ENCODE results near the gene IL2RG. TPM values are rescaled to one million over a fixed set of nuclear protein-coding genes. Genes with fewer than 3 reads are reported as not detected.

IL2RG gene
- polyA plus RNA-seq, 4 donors = 11.2 to 83.5 (median 25.5) TPM

DNA sequence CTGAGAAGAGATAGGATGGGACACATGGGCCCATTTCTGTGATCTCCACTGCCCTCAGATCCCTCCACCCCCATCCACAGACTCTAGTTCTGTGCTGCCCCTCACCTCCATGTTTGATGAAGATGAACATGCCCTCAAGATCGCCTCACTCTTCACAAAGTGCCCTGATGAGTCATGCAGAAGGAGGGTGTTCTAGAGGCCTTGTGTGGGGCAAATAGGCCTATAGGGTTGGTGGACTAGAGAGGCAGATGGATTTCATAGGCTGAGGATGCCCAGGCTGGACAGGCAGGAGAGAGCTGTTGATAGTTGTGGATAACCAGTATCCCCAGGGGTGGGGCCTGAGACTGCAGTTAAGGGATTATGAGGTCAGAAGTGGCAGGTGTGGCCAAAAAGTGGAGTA, 5.0 kb downstream of the IL2RG start, which contains the start of gene CXorf65:
CXorf65 (minus strand) TSS at position 314 of the 400 bp plus-strand sequence; CDS start at position 130, 184 bp downstream.
- Histone ChIP-seq H3K4me3 (ENCODE audit: low read depth in 1 of 3, low read length in 3 of 3) (no peak within 1 kb of the TSS), H3K9me3 (ENCODE audit: control insufficient read depth in 2 of 2, insufficient read depth in 1 of 2, low read depth in 1 of 2, low read length in 1 of 2) (no peaks in the 10 kb centered on the region), H3K36me3 (ENCODE audit: control insufficient read depth in 3 of 3, insufficient read depth in 2 of 3, low read depth in 1 of 3, low read length in 3 of 3) (peaks cover 0 to 17% (median 0%) of the 10 kb centered on the region in 3 donors), H3K27ac (ENCODE audit: low read depth in 1 of 3, low read length in 2 of 3) (peak within 1 kb of the TSS; percentile 8 to 88 (median 38)), H3K27me3 (ENCODE audit: control insufficient read depth in 3 of 3, insufficient read depth in 3 of 3, low read length in 3 of 3) (no peaks in the 10 kb centered on the region), H3K4me1 (ENCODE audit: control insufficient read depth in 3 of 3, insufficient read depth in 2 of 3, low read depth in 1 of 3, low read length in 2 of 3) (peaks cover 0 to 43% (median 7%) of the 10 kb centered on the region in 3 donors)
- FAIRE-seq = no peak
- 50 to 90% (median 65%) methylated on average over 1 of the region's 1 CpG for WGBS, 3 donors
- DNase-seq = no peak

GRCh38 chrX:71105628-71106027, 5.7 kb downstream of the IL2RG start:
- Histone ChIP-seq H3K27me3 (ENCODE audit: control insufficient read depth in 3 of 3, insufficient read depth in 3 of 3, low read length in 3 of 3) (no peaks in the 10 kb centered on the region), H3K4me1 (ENCODE audit: control insufficient read depth in 3 of 3, insufficient read depth in 2 of 3, low read depth in 1 of 3, low read length in 2 of 3) (peaks cover 0 to 42% (median 7%) of the 10 kb centered on the region in 3 donors), H3K9me3 (ENCODE audit: control insufficient read depth in 2 of 2, insufficient read depth in 1 of 2, low read depth in 1 of 2, low read length in 1 of 2) (no peaks in the 10 kb centered on the region), H3K36me3 (ENCODE audit: control insufficient read depth in 3 of 3, insufficient read depth in 2 of 3, low read depth in 1 of 3, low read length in 3 of 3) (peaks cover 0 to 24% (median 0%) of the 10 kb centered on the region in 3 donors), H3K4me3 (ENCODE audit: low read depth in 1 of 3, low read length in 3 of 3) (no peak overlapping the region), H3K27ac (ENCODE audit: low read depth in 1 of 3, low read length in 2 of 3) (peak overlapping the region; percentile 8 to 88 (median 38))
- no peak for DNase-seq
- FAIRE-seq = no peak
- whole genome bisulfite sequencing, 3 donors = 79 to 87% (median 83%) methylated on average over 3 of the region's 3 CpGs

GRCh38 chrX:71103110-71103983, 8.0 kb downstream of the IL2RG start:
- Histone ChIP-seq H3K36me3 (ENCODE audit: control insufficient read depth in 3 of 3, insufficient read depth in 2 of 3, low read depth in 1 of 3, low read length in 3 of 3) (peaks cover 0 to 19% (median 0%) of the 10 kb centered on the region in 3 donors), H3K9me3 (ENCODE audit: control insufficient read depth in 2 of 2, insufficient read depth in 1 of 2, low read depth in 1 of 2, low read length in 1 of 2) (no peaks in the 10 kb centered on the region), H3K27ac (ENCODE audit: low read depth in 1 of 3, low read length in 2 of 3) (peak overlapping the region in 2 of 3 donors; percentile 79 to 88), H3K4me1 (ENCODE audit: control insufficient read depth in 3 of 3, insufficient read depth in 2 of 3, low read depth in 1 of 3, low read length in 2 of 3) (peaks cover 0 to 38% (median 7%) of the 10 kb centered on the region in 3 donors), H3K4me3 (ENCODE audit: low read depth in 1 of 3, low read length in 3 of 3) (peak overlapping the region in 1 of 3 donors; percentile 17), H3K27me3 (ENCODE audit: control insufficient read depth in 3 of 3, insufficient read depth in 3 of 3, low read length in 3 of 3) (no peaks in the 10 kb centered on the region)
- 14 to 25% (median 23%) methylated on average over 7 to 10 of the region's 10 CpGs for WGBS, 3 donors
- DNase-seq = peak; percentile 37 to 69
- FAIRE-seq = no peak

GRCh38 chrX:71102292-71102691, 9.1 kb downstream of the IL2RG start:
- DNase-seq = no peak
- Histone ChIP-seq H3K36me3 (ENCODE audit: control insufficient read depth in 3 of 3, insufficient read depth in 2 of 3, low read depth in 1 of 3, low read length in 3 of 3) (peaks cover 0 to 10% (median 0%) of the 10 kb centered on the region in 3 donors), H3K4me1 (ENCODE audit: control insufficient read depth in 3 of 3, insufficient read depth in 2 of 3, low read depth in 1 of 3, low read length in 2 of 3) (peaks cover 0 to 44% (median 7%) of the 10 kb centered on the region in 3 donors), H3K9me3 (ENCODE audit: control insufficient read depth in 2 of 2, insufficient read depth in 1 of 2, low read depth in 1 of 2, low read length in 1 of 2) (no peaks in the 10 kb centered on the region), H3K4me3 (ENCODE audit: low read depth in 1 of 3, low read length in 3 of 3) (no peak overlapping the region), H3K27ac (ENCODE audit: low read depth in 1 of 3, low read length in 2 of 3) (peak overlapping the region in 2 of 3 donors; percentile 79 to 88), H3K27me3 (ENCODE audit: control insufficient read depth in 3 of 3, insufficient read depth in 3 of 3, low read length in 3 of 3) (no peaks in the 10 kb centered on the region)
- WGBS, 3 donors = 54 to 69% (median 63%) methylated on average over 3 of the region's 3 CpGs
- FAIRE-seq = no peak

- no peak for FAIRE-seq
- peak in 1 of 2 donors; percentile 31 for DNase-seq
- no peaks in the 10 kb centered on the region for H3K9me3 ChIP-seq (ENCODE audit: control insufficient read depth in 2 of 2, insufficient read depth in 1 of 2, low read depth in 1 of 2, low read length in 1 of 2)
Observed at GRCh38 chrX:71100581-71101505, 10.5 kb downstream of the IL2RG start.

GRCh38 chrX:71099736-71100135, 11.6 kb downstream of the IL2RG start:
- Histone ChIP-seq H3K27me3 (ENCODE audit: control insufficient read depth in 3 of 3, insufficient read depth in 3 of 3, low read length in 3 of 3) (no peaks in the 10 kb centered on the region), H3K4me3 (ENCODE audit: low read depth in 1 of 3, low read length in 3 of 3) (no peak overlapping the region), H3K36me3 (ENCODE audit: control insufficient read depth in 3 of 3, insufficient read depth in 2 of 3, low read depth in 1 of 3, low read length in 3 of 3) (peaks cover 0 to 10% (median 0%) of the 10 kb centered on the region in 3 donors), H3K4me1 (ENCODE audit: control insufficient read depth in 3 of 3, insufficient read depth in 2 of 3, low read depth in 1 of 3, low read length in 2 of 3) (peaks cover 0 to 51% (median 7%) of the 10 kb centered on the region in 3 donors), H3K27ac (ENCODE audit: low read depth in 1 of 3, low read length in 2 of 3) (no peak overlapping the region), H3K9me3 (ENCODE audit: control insufficient read depth in 2 of 2, insufficient read depth in 1 of 2, low read depth in 1 of 2, low read length in 1 of 2) (no peaks in the 10 kb centered on the region)
- WGBS, 3 donors = 70 to 89% (median 84%) methylated on average over 4 of the region's 4 CpGs
- DNase-seq (no peak), FAIRE-seq (no peak)

More at GRCh38 chrX:71100581-71101505, 10.5 kb downstream of the IL2RG start:
- Histone ChIP-seq H3K27me3 (ENCODE audit: control insufficient read depth in 3 of 3, insufficient read depth in 3 of 3, low read length in 3 of 3) (no peaks in the 10 kb centered on the region), H3K4me1 (ENCODE audit: control insufficient read depth in 3 of 3, insufficient read depth in 2 of 3, low read depth in 1 of 3, low read length in 2 of 3) (peaks cover 0 to 48% (median 7%) of the 10 kb centered on the region in 3 donors), H3K36me3 (ENCODE audit: control insufficient read depth in 3 of 3, insufficient read depth in 2 of 3, low read depth in 1 of 3, low read length in 3 of 3) (peaks cover 0 to 10% (median 0%) of the 10 kb centered on the region in 3 donors), H3K27ac (ENCODE audit: low read depth in 1 of 3, low read length in 2 of 3) (no peak overlapping the region), H3K4me3 (ENCODE audit: low read depth in 1 of 3, low read length in 3 of 3) (no peak overlapping the region)
- 78 to 88% (median 85%) methylated on average over 27 to 31 of the region's 31 CpGs for WGBS, 3 donors

- Histone ChIP-seq H3K4me3 (ENCODE audit: low read depth in 1 of 3, low read length in 3 of 3) (no peak overlapping the region), H3K27ac (ENCODE audit: low read depth in 1 of 3, low read length in 2 of 3) (no peak overlapping the region), H3K36me3 (ENCODE audit: control insufficient read depth in 3 of 3, insufficient read depth in 2 of 3, low read depth in 1 of 3, low read length in 3 of 3) (peaks cover 0 to 10% (median 0%) of the 10 kb centered on the region in 3 donors), H3K9me3 (ENCODE audit: control insufficient read depth in 2 of 2, insufficient read depth in 1 of 2, low read depth in 1 of 2, low read length in 1 of 2) (no peaks in the 10 kb centered on the region), H3K27me3 (ENCODE audit: control insufficient read depth in 3 of 3, insufficient read depth in 3 of 3, low read length in 3 of 3) (no peaks in the 10 kb centered on the region), H3K4me1 (ENCODE audit: control insufficient read depth in 3 of 3, insufficient read depth in 2 of 3, low read depth in 1 of 3, low read length in 2 of 3) (peaks cover 0 to 43% (median 7%) of the 10 kb centered on the region in 3 donors)
- no peak for FAIRE-seq
- WGBS, 3 donors = 69 to 80% (median 71%) methylated on average over 5 of the region's 5 CpGs
- no peak for DNase-seq
Observed at GRCh38 chrX:71098951-71099506, 12.3 kb downstream of the IL2RG start.
